ENCODE results near the gene ST6GALNAC3.
"Not testable (repeated sequence)": the region's sequence is repeated elsewhere in the genome, so short reads cannot be mapped to it uniquely, and the experiment has no call there.

Gene ST6GALNAC3

DNA sequence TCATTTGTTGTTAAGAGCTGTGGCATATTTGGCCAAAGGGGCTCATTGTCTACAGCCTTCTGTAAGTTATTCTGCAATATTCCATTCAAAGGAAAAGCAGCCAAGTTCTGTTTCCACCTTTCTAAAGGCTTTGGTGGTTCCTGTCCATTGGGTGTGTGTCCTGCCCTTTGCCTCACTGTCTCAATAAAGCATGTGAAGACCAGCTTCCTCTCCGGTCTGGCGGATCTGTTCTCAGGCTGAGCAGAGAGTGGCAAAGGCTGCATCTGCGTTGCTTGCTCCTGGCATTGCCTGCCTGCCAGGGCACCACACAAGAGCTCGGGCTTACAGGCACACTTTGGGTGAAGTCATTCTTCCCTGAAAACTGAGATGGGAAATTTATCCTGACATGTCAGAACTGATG, 34.9 kb downstream of the ST6GALNAC3 start:
- DNase-seq, result no peak

DNA sequence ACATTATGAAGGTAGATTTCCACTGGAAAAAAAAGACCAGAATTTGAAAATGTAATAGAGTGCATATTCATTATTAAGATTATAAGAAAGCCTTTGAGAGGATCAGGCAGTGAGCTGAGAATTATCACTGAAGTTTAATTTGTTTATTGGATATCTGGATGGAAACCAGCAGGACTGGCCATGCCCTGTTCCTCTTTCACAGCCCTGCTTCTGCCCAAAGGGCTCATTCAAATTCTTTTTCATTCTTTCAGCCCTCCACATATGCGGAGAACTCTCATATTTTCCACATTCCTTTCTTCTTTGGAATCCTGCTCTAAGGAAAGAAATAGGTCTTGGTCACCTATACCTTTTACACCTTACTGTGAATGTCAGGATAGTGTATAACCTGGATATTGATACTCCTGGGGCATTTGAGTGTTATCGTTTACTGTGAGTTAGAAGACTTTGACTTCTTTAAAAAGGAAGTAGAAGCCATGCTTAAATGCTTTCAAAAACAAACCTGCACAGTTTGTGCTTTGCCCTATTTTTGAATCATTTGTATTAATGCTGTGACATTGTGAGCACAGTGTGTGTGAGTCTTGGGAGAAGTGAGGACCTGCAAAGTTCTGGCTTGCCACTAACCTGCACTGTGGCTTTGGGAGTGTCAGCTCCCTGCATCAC, 35.5 kb downstream of the ST6GALNAC3 start:
- no peak for DNase-seq

DNA sequence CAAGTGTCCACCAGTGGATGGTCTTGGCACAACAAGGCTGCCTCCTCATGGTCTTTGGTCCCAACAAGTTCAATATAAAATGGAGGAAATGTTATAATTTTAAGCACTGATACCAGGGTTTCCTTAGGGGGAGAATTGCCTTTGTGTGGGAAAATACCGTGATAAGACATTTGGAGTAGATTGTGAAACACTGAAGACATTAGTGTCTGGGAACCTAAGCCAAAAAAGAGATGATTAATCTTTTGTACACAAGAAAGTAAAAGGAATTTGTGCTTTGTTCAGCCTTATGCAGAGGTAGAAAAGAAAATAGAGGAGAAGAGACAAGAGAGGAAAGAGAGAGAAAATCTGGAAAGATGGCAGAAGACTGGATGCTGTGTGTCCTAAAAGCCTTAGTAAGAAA, 36.1 kb downstream of the ST6GALNAC3 start:
- DNase-seq, result no peak

DNA sequence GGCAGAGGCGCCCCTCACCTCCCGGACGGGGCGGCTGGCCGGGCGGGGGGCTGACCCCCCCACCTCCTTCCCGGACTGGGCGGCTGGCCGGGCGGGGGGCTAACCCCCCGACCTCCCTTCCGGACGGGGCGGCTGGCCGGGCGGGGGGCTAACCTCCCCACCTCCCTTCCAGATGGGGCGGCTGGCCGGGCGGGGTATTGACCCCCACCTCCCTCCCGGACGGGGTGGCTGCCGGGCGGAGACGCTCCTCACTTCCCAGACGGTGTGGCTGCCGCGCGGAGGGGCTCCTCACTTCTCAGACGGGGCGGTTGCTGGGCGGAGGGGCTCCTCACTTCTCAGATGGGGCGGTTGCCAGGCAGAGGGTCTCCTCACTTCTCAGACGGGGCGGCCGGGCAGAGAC, 37.8 kb downstream of the ST6GALNAC3 start:
- not testable (repeated sequence) for DNase-seq

DNA sequence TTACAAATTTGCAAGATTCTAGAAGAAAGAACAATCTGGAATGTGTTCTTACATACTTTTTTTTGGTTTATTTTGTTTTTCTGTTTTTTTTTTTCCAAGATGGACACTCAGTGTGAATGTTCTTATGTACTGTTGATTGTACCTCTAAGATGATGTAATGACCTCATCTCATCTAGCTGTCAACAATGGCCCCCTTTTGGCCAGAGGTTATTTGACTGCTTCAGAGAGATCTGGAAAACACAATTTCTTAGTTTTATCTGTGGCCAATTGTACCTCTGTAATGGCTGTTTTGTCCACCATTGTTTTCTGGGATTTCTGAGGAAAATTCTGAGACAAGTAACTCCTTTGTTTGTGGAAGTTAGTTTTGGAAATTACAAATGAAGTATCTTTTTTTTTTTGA, 38.9 kb downstream of the ST6GALNAC3 start:
- no peak for DNase-seq

DNA sequence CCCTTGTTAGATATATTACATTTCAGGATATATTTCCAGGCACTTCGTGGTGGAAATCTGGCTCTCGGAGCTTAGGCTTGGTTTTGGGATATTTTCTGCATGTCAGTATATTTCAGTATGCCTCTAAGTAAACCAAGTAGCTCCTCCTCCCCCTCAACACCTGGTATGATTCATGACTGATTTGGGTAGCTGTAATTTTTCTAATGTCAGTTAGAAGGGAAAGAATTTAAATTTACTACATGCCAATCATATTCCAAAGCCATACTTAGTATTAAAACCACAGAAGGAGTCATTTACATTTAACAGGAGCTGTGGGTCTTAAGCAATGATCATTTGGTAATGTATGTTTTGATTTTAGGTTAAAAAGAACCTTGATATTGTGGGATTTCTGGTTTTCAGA, 40.6 kb downstream of the ST6GALNAC3 start:
- no peak for DNase-seq

DNA sequence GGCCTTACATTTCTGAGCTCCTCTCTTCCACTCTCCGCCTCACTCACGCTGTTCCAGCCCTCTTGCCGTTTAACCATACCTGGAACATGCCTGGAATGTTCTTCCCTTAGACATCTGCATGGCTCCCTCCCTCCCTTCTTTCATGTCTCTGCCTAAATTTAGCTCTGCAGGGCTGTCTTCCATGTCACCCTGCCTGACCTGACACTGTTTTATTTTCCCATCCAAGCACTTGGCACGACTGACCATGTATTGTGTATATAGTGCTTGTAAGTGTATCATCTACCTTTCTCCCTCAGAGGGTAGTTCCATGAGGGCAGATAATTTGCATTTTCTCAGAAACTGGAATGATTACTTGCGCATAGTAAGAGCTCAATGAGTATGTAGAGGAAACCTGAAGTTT, 47.3 kb downstream of the ST6GALNAC3 start:
- no peak for DNase-seq

DNA sequence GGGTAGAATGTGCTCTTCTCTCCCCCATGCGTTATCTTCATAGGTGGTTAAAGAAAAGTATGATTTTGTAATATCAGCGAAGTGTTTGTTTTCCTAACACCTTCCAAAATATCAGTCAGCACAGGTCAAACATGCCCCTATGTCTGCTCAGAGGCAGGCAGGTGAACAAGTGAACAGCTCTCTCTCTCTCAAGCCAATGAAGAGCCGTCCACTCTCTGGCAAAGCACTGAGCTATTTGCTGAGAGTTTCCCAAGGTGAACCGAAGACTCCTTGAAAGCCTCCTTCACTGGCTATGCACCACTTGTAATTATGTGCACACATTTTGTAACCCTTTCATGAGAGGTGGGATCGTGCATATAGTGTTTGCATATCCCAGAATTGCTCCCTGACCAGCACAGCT, 47.7 kb downstream of the ST6GALNAC3 start:
- DNase-seq, result no peak

DNA sequence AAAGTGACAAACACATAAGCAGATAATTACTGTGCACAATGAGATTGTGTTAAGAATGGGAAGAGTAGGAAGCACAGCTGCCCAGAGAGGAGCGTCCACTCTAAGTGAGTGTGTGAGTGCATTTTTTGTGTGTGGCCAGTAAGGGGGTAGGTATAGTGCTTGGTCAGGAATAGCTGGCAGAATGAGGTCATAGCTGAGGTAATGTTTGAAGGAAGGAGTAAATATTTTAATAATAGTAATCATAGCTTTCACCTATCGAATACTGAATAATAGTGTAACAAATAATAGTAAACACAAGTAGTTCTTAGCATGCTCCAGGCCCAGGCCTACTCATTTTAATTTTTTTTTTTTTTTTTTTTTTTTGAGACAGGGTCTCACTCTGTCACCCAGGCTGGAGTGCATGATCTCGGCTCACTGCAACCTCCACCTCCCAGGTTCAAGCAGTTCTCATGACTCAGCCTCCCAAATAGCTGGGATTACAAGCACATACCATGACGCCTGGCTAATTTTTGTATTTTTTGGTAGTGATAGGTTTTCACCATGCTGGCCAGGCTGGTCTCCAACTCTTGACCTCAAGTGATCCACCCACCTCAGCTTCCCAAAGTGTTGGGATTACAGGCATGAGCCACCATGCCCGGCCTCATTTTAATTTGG, 49.0 kb downstream of the ST6GALNAC3 start:
- not testable (repeated sequence) for DNase-seq

DNA sequence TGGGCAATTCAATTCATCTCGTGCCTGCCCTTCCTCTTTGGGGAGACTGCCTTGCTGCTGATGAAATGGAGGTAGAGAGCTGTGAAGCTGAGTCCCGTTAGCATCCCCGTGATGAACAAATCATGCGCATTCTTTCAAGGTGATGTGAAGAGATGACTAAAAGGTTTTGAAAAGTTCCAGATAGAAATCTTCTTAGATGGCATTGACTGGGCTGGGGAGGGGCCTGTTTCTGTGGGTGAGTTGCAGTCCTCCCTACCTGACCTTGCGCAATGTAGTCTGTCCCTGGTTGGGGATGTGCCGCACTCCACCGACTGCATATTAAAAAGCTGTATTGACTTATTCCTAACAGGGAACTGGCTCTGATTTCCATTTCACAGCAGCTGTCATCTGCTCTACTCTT, 49.6 kb downstream of the ST6GALNAC3 start:
- no peak for DNase-seq

DNA sequence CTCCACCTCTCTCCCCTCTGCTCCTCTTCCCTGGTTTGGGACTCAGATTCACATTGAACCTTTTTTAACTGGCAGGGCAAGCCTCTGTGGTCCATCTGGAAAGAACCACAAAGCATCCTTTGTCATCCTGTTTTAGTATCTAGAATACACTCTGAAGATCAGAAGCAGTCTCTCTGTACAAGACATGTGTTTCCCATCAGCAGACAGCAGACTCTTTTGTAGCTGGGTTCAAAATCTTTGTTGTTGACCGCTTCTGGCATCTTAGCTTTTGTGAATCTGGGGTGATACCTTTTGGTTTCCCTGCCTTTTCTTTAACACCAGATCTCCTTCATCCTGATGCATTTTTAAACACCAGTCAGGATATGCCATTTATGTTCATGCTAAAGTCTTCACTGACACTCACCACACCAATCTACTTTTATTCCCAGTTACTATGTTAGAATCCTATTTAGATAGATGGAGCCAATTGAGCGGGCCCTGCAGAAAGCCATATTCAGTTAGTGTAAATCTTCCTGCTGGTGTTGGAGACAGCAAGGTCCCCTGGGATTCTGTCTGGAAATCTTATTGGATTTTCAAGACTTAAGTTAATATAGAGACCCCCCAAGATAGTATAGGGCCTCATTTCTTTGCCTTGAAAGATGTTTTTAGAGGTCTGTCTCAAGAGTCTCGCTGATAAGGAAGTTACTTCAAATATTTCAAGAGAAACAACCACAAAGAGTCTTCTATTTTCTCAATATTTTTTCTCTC, 51.1 kb downstream of the ST6GALNAC3 start:
- no peak for DNase-seq

DNA sequence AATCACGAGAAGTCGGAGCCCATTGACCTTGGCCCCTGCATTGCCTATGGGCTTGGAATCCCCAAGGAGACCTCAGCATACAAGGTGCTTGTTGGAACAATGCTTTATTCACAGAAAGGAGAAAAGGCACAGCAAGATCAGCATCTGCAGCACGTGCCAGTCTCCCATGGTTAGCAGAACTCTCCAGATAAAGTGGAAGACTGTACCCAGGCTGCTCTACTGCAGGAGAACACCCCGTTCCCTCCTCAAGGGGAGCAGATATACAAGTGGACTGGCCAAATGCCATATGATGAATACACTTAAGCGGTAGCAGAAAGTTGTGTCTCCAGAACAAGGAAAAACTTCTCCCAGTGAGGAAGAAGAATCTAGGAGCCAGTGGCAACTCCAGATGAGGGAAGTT, 53.5 kb downstream of the ST6GALNAC3 start:
- no peak for DNase-seq

DNA sequence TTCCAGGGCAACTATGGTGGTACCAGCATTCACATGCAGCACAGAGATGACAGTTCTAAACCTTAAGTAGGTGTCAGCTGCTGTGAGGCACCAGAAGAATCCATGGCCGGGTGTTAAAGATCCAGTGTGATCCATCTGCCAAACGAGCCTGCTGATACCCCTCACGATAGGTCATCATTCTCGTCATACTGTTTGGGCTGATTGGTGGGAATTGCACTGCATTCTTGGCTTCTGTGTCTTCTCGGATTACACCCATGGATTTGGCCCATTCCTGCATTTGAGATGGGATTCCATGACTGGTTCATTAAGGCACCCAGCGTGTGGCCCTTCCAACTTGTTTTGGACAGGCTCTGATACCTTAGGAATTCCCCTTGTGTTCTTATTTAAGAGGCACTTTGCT, 55.2 kb downstream of the ST6GALNAC3 start:
- DNase-seq, result no peak

DNA sequence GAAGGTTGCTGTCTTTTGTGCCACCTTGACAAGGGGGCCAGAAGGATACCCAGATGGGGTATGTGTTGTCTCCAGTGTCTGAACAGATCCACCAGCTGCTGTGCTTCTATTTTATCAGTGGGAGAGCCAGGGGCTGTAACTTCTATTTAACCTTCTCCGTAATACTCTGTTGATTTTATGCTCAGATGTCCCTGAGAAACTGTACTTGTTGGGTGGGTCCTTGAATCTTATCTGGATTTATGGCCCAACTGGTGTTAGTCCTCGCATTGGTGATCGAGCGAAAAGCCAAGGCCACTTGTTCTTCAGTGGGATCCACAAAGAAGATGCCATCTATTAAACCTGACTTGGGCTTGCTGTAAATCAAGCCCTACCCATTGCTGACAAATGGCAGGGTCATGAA, 56.4 kb downstream of the ST6GALNAC3 start:
- DNase-seq, result no peak

DNA sequence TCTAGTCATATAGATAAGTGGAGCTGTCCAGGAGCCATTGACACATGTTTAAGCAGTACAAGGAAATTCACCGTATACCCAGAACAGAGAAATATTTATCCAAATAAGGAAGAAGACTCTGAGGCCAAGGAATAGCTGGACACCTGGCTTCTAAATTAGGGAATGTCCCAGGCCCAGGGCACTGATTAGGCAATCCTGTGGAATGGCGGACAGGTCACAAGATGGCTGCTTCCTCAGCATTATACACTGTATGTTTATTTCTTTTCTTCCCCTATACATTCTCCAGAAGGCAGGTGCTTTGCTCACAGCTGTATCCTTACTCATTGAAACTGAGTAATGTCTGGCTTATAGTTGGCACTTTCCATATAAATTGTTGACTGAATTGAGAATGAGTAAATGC, 59.4 kb downstream of the ST6GALNAC3 start:
- DNase-seq, result no peak

DNA sequence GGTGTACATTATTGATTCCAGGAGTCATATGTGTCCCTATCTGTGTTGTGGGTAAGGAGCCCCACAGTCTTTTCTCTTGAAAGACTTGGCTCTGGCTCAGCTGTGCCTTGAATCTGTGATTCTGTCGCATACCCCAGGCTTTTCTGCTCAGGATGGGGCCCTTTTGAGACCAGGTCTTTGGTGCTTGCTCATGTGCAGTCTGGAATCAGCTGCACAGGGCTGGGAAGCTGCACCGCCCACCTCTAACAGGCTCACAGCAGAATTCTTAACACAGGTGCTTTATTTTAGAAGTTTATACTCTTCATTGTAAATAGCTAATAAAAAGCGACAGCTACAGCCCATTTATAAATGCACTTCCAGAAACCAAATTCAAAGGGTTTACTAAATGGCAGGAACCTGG, 61.3 kb downstream of the ST6GALNAC3 start:
- DNase-seq, result no peak

DNA sequence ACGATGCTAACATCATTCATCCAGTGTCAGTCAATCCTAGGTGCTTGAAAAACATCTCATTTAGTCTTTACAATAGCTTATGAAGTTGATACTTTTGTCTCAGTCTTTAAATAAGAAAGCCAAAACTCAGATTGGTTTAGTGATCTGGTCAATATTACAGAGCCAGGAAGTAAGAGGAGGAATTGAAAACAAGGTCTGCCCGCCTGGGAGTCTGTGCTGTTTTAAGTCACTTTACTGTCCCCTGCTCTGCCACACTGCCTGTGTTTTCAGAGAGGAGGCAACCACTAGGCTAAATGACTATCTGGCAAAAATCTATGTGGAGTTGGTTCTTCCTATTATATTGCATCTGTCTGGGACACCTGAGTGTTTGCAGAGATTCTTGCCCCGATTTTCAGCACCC, 62.3 kb downstream of the ST6GALNAC3 start:
- DNase-seq, result no peak

DNA sequence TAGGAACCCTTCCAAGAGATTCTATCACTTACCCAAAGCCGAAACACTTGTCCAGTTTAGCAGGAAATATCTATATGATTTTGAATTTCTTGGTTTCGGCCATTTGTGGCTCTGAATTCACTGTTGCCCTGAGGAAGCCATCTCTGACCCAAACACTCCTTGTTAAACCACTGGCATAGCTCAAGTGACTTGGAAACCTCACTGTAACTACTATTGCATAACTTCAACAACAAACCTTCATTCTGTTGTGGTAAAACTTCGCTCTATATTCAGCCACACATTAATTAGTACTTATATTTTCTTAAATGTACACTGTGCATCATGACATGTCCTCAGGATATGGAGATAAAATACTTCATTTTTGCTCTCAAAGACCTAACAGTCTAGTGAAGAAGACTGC, 63.2 kb downstream of the ST6GALNAC3 start:
- no peak for DNase-seq

DNA sequence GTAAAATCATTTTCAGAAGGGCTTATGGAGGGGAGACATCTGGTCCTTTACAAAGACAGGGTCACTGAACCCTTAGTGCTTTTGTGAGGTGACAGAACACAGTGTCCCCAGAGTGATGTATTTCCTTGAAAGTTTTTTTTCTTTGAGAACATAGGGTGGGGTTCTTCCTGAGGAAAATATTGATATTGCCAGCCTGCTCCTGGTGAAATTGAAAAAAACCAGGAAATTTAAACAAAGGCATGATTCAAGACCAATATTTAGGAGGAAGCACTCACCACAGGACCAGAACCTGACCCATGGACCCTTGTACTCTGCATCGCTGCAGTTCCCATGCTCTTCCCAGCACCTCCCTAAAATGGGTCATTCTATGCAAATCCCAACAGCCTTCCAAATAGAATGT, 63.7 kb downstream of the ST6GALNAC3 start:
- no peak for DNase-seq

DNA sequence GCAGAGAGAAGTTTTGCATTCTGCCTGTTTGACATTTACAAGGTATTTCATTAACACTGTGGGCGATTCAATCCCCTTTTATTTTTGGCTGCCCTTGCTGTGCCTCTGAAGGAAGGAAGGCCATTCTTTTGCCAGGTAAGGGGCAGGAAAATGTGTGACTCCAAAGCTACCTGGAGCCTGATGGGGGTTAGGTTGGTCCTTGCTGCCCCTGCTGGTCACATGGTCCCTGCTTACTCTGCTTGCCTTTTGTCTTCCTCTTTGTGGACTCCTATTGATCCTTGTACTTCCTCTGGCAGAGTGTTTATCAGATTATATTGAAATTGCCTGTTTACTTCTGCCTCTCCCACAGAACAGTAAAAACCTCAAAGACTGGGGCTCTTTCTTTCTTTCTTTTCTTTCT, 65.7 kb downstream of the ST6GALNAC3 start:
- DNase-seq, result no peak

DNA sequence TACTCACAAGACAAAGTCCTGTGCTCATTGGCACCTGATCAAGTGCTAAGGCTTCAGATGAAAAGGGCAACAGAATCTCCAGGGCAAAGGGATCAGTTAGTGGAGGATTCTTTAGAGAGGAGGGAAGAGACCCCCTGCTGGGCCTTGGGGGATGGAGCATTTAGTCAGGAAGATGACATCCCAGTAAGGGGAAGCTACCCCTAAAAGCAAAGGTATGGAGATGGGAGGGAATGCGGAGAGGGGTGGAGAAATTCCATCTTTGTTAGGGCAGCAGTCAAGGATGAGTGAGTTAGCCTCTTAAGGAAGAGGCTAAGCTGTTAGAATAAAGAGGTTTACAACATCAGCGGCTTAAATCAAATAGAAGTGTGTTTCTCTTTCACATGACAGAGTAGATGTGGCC, 67.4 kb downstream of the ST6GALNAC3 start:
- no peak for DNase-seq

DNA sequence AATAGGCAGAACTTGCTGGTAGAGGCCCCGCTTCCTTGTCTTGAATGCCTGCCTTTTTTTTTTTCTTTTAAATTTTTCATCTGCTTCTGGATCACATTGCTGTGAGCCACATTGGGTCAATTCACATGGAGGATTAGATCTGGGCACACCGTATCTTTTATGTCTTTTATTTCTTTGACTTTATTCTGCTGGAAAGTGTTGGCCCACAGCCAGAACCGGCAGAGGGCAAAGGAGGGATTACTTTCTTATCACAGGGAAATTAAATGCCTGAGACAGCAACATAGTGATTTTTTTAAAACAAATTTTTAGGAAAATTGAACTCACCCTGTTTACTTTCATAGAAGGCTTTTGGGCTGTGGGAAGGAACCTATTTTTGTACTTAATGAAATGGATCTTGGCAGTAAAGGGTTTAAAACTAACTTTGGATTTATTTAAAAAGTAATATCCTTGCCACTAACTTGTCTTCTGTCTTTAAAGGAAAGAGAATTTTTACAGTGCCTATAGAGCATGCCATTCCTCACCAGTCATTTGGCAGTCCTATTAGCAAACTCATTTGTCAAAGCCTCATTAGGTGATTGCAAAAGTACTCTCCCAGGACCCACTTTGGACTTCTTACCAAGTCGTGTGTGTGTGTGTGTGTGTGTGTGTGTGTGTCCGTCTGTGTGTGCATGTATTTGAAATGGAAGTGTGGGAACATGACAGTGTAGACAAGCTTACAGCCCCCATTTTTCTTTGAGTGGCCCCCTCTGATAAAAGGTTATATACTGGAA, 68.4 kb downstream of the ST6GALNAC3 start:
- no peak for DNase-seq

DNA sequence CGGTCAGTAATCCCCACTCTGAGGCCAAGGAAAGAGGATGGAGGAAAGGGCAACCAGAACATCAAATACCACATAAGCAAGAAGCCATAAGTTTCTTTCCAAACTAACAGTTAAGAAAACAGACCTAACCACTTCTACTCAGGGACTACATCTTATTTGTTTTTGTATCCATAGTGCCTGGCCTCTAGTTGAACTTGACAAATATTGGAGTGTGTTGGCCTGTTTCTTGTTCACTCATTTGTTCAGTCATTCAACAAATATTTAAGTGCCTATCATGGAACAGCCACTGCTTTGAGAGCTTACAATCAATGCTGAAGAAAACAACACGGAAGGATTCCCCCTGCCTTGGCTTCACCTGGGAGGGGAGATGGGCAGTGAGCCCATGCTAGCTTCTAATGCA, 69.7 kb downstream of the ST6GALNAC3 start:
- no peak for DNase-seq

DNA sequence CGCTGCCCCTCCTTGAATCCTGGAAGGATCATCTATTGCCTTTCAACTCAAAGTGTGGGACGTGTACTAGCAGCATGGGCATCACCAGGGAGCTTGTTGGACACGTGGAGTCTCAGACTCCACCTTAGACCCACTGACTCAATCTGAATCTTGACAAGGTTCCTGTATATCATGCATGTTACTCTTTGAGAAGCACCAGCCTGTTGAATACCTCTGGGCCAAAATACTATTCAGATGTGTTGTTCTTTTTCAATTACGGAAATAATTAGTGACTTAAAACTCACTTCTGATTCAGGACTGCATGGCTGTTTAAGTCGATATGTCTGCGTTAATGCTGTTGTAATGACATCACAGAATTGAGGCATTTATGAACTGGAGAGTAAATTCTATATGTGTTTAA, 70.8 kb downstream of the ST6GALNAC3 start:
- no peak for DNase-seq
